GM12892 (cell line): ENCODE results near the gene SUSD4.
A peak's percentile ranks its signal among the peaks of the same experiment; 100 is the strongest.

Source experiments
- DNase-seq: peaks from one replicate; pipeline ENCODE4 v3.0.0; 2011; ENCODE audit not compliant: insufficient read length
- FAIRE-seq: peaks from 2 replicates; lab custom pipeline; 2011; peaks lifted over from hg19 to GRCh38; lab: Jason Lieb, UNC
- POLR2A ChIP-seq: IDR thresholded peaks from 2 replicates; pipeline ENCODE4 v1.6.1; 2011; ENCODE audit warnings: low read depth, low read length, control low read depth
- POLR2AphosphoS5 ChIP-seq: IDR thresholded peaks from 2 replicates; pipeline ENCODE4 v1.6.1; 2011; ENCODE audit warnings: low read depth, low read length, control low read depth
- TAF1 ChIP-seq: IDR thresholded peaks from 2 replicates; pipeline ENCODE4 v1.6.1; 2011; ENCODE audit warnings: low read depth, mild to moderate bottlenecking, control low read depth, low read length, borderline replicate concordance

SUSD4 gene

DNA sequence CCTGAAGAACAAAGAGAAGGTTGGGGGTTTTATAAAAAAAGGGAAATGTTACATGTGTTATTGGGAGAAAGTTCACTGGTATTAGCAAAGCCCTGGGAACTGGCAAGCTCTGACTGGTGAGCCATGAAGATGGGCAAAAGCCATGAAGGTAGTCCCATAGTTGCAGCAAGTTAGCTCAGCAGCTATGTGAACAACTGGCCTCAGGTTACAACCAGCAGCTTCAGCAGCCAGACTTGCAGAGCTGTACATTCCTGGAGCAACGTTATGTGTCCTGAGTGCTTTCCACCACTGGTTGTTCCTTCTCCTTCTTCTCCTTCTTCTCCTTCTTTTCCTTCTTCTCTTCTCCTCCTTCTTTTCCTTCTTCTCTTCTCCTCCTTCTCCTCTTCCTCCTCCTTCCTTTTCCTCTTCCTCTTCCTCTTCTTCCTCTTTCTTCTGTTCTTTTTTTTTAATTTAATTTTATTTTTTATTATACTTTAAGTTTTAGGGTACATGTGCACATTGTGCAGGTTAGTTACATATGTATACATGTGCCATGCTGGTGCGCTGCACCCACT lies 164.8 kb downstream of the SUSD4 start:
- TF ChIP-seq TAF1: no peak
- TF ChIP-seq POLR2A: no peak
- TF ChIP-seq POLR2AphosphoS5: no peak
- FAIRE-seq: peak; percentile 21
- DNase-seq: no peak

DNA sequence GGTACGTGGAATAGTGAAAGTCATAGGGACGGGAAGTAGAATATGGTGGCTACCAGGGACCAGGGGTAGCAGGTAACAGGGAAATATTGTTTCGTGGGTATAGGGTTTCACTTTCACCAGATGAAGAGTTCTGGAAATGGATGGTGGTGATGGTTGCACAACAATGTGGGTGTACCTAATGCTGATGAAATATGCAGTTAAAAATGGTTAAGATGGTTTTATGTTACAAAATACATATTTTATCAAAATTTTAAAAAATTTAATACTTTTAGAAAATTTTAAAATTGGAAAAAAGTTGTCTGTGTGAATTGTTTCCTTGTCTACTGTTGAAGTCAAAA lies 165.4 kb downstream of the SUSD4 start:
- DNase-seq (no peak), FAIRE-seq (no peak)
- TF ChIP-seq POLR2A: no peak
- no peak for TF ChIP-seq POLR2AphosphoS5
- no peak for TF ChIP-seq TAF1

DNA sequence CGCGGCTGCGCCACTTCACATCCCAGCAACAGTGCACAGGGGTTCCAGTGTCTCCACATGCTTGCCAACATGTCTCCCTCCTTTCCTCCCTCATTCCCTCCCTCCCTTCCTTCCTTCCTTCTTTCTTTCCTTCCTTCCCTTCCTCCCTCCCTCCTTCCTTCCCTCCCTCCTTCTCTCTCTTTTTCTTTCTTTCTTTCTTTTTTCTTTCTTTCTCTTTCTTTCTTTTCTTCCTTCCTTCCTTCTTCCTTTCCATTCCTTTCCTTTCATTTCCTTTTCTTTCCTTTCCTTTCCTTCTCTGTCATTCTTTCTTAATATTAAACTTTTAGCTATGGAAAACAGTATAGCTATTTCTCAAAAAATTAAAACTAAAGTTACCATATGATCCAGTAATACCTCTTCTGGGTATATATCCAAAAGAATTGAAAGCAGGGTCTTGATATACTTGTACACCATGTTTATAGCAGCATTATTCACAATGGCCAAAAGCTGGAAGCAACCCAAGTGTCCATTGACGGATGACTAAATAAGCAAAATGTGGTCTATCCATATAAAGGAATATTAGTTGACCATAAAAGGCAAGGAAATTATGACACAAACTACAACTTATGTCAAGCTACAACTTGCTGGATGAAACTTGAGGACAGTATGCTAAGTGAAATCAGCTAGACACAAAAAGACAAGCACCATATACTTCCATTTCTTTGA lies 165.9 kb downstream of the SUSD4 start:
- FAIRE-seq: no peak
- DNase-seq: no peak
- TF ChIP-seq TAF1: no peak
- TF ChIP-seq POLR2A: no peak
- TF ChIP-seq POLR2AphosphoS5: no peak

DNA sequence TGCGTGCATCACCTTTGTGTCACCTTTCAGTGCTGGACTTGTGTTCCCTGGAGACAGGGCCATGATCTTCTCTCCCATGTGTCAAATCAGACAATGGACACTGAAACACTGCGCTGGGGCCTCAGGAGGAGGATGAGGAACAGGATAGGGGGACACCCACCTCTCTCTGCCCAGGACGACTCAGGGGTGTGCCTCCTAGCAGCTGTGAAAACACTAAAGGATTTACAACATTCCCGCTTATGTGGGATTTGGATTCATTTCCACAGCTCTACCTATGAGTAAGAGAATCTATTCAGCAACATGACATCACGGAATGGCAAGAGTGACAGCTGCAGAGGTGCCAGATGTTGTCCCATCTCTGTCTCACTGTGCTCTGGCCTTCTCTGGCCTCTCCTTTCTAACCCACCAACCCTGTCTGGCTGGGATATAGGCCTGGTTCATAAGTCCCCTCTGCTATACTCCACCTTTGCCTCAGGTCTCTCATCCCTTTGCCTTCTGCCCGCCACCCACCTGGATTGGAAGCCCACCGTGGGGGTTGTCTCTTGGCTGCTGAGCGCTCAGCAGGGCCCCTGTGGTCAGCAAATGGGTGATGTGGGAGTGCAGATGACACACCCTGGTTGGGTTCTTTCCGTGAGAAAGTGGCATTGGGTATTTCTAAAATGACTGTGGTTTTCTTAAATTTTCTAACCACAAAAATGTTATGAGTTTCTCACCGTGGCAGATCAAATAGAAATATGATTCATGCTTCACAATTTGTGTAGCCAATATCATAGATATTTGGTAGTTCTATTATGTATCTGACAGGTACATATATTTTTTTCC lies 173.9 kb downstream of the SUSD4 start:
- DNase-seq (no peak), FAIRE-seq (no peak)
- TF ChIP-seq TAF1: no peak
- no peak for TF ChIP-seq POLR2A
- TF ChIP-seq POLR2AphosphoS5: no peak

DNA sequence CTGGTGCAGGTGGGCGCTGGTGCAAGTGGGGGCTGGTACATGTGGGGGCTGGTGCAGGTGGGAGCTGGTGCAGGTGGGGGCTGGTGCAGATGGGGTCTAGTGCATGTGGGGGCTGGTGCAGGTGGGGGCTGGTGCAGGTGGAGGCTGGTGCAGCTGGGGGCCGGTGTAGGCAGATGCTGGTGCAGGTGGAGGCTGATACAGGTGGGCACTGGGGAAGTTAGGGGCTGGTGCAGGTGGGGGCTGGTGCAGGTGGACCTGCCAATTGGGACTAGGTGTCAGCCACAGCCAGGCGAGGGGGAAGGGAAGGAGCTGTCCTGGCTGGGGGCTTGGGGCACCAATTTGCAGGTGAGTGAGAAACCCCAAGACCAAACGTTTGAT lies 174.5 kb downstream of the SUSD4 start:
- DNase-seq (no peak), FAIRE-seq (no peak)
- TF ChIP-seq TAF1 (no peak), POLR2A (no peak), POLR2AphosphoS5 (no peak)

DNA sequence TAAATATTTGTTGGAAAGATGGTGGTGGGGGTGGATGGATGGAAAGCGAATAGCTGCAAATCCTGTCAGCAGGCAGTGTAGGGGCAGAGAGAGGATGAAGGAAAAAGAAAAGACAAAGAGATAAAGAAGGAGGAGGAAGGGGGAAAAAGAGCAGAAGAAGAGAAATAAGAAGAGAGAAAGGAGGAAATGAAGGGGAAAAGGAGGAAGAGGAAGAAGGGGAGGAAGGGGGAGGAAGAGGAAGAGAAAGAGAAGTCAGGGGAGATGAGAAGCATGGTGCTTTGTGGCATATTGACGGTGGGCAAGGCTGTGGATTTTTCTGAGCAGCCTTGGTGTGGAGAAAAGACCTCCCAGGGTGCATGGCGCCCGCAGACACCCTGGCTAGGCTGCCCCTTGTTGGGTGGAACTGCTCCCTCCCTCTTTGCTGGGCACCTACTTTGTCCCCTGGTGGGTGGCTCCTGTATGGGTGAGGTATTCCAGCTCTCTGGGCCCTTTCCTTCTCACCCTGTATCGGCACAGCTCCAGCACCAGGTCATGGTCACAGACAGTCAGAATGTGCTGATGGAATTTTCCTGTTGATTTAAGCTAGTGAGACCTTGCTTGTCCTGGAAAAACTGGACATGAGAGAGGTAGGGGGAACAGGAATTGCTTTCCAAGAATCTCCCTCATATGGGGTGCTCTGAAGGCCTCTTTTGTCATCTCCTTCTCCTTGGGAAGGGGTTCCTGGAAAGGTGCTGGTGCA lies 175.2 kb downstream of the SUSD4 start:
- no peak for TF ChIP-seq POLR2A
- no peak for TF ChIP-seq POLR2AphosphoS5
- no peak for DNase-seq
- FAIRE-seq: no peak

DNA sequence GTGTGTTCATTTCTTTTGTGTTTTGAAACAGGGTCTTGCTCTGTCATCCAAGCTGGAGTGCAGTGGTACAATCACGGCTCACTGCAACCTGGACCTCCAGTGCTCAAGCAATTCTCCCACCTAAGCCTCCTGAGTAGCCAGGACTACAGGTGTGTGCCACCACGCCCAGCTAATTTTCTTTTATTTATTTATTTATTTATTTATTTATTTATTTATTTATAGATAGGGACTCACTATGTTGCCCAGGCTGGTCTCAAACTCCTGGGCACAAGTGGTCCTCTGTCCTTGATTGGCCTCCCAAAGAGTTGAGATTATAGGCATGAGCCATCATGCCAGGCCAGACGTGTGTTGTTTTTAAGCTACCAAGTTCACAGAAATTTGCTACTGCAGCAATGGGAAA lies 177.2 kb downstream of the SUSD4 start:
- DNase-seq (no peak), FAIRE-seq (no peak)
- no peak for TF ChIP-seq POLR2AphosphoS5

DNA sequence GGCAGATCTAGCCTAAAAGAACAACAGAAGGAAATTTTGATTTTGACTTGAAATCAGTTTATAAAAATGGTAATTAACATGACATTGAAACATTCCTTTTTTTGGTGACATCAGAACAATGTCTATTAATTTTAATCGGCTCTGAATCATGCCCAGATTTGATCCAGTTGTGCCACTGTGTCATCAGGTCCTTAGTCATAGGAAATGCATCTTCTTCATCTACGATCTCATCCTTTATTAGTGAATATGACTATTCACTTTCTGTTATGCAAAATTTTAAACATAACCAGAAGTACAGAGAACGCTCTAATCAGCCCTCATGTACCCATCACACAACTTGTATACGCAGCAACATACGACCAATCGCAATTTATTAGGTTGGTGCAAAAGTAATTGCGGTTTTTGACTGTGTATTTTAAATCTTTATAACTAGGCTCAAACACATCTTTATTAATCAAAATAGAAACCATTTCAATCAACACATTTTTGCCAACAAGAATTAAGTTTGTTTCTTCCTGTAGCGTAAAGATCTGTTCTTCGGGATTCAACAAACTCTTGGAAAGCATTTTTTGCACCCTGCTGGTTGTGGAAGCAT lies 180.6 kb downstream of the SUSD4 start:
- DNase-seq (no peak), FAIRE-seq (no peak)
- no peak for TF ChIP-seq TAF1
- TF ChIP-seq POLR2AphosphoS5: no peak
- TF ChIP-seq POLR2A: no peak

DNA sequence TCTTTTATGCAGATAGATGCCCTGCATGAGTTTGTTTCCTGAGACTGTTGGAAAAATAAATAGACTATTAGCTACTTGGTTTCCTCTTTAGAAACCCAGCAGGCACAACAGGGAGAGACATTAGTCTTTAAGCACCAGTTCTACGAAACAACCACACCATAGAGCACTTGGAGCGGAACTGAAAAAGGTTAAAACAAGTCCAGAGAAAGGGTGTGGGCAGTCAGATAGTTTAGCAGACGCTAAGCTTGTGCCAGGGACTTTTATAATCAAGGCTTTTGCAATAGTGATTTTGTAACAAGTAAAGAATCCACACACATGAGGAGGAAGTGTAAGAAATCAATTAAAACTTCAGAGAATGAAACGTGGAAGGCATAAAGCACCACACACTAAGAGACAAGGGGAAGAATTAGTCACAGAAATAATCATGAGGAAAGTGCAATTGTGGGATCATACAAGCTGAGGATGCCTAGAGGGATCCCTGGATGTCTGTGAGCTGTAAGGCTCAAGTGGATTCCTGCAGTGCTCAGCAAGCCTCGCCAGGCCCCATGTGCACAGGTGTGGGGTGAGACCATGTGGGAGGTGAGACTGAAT lies 183.2 kb downstream of the SUSD4 start:
- DNase-seq: no peak
- no peak for TF ChIP-seq POLR2A
- TF ChIP-seq TAF1: no peak
- no peak for TF ChIP-seq POLR2AphosphoS5
- no peak for FAIRE-seq

DNA sequence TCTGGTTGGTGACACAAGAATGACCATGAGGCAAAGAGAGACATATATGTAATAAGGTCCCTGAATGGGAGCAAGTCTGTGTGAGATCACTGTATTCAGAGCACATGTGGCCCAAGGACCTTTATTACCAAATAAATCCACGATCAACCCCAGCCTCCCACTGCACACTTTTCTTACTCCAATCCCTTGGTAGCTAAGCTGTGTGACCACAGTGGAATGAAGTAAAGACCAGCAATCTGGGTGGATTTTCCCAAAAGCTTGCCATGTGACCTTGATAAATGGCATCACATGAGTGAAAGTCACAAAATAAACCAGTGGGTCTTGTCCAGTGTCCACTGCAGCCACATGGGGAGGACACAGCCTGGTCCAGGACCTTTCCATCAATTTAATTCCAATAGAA lies 184.2 kb downstream of the SUSD4 start:
- DNase-seq (no peak), FAIRE-seq (no peak)
- TF ChIP-seq TAF1 (no peak), POLR2A (no peak), POLR2AphosphoS5 (no peak)

DNA sequence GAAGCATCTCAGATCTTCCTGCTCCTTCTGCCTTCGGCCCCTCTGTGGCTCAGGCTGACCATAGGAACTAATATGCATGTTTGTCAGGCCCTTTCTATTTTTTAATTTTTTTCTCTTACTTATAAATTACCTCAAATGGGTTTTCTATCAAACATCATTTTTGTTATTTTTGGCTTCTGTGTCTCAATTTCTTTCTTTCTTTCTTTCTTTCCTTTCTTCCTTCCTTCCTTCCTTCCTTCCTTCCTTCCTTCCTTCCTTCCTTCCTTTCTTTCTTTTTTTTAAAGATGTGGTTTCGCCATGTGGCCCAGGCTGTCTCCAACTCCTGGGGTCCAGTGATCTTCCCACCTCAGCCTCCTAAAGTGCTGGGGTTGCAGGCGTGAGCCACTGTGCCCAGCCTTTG lies 184.7 kb downstream of the SUSD4 start:
- TF ChIP-seq POLR2A (no peak), POLR2AphosphoS5 (no peak), TAF1 (no peak)
- DNase-seq: no peak
- FAIRE-seq: no peak

DNA sequence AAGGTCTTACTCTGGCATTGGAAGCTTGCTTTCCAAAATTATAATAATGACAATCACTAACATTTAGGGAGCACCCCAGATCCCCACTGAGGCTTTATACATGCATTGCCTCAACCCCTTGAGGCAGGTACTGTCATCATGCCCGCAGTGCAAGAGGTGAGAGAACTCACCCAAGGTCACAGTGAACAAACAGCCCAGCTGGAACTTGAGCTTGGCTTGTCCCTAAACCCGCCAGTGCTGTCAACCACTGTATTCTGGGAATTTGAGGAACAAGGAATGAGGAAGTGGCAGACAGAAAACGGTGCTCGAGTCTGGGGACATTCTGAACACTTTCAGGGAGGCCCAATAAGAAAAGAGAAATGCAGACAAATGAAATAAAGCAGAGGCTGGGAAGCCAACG lies 186.3 kb downstream of the SUSD4 start:
- TF ChIP-seq TAF1 (no peak), POLR2A (no peak), POLR2AphosphoS5 (no peak)
- DNase-seq (no peak), FAIRE-seq (no peak)
